Right lung (tissue), 5 donors: ENCODE results near the gene PSMD14. TPM values are rescaled to one million over a fixed set of nuclear protein-coding genes. Genes with fewer than 3 reads are reported as not detected.

ENCODE experiments used
- DNase-seq, 2 donors: peaks; one replicate each; pipeline ENCODE4 v3.0.0-alpha.2; 2013
- polyA plus RNA-seq, 5 donors: library from polyadenylated mRNA; unstranded; fragments of 120-200 nt; gene quantifications; one replicate each; pipeline versions ENCODE4 v1.2.1 to v1.2.3, GENCODE V29; 2013; ENCODE audit warnings: inconsistent platforms in 1 of 5, low replicate concordance in 1 of 5; ENCODE audit not compliant: insufficient read length in 5 of 5, insufficient read depth in 1 of 5

The PSMD14 gene
- polyA plus RNA-seq, 5 donors: 39.2 to 48.1 (median 42.6) TPM

- no peak for DNase-seq
These were observed 109.4 kb downstream of the PSMD14 start for GRCh38 chr2:161417438-161418274.

- no peak for DNase-seq
These were observed 110.1 kb downstream of the PSMD14 start for GRCh38 chr2:161418275-161418714.

GRCh38 chr2:161418715-161419637 lies 110.8 kb downstream of the PSMD14 start:
- DNase-seq: peak in 1 of 2 donors; percentile 17

GRCh38 chr2:161419638-161420190 lies 111.5 kb downstream of the PSMD14 start:
- DNase-seq: no peak

GRCh38 chr2:161420406-161421074 lies 112.3 kb downstream of the PSMD14 start:
- no peak for DNase-seq

- DNase-seq: no peak
These were observed 113.5 kb downstream of the PSMD14 start for GRCh38 chr2:161421686-161422085.

- DNase-seq: no peak
These were observed 114.7 kb downstream of the PSMD14 start for GRCh38 chr2:161422816-161423403.

GRCh38 chr2:161423421-161424393 lies 115.5 kb downstream of the PSMD14 start:
- DNase-seq: peak in 1 of 2 donors; percentile 21

GRCh38 chr2:161424394-161424769 lies 116.2 kb downstream of the PSMD14 start:
- DNase-seq: peak in 1 of 2 donors; percentile 22

GRCh38 chr2:161424891-161425727 lies 116.9 kb downstream of the PSMD14 start:
- peak in 1 of 2 donors; percentile 17 for DNase-seq

- DNase-seq: peak in 1 of 2 donors; percentile 11
These were observed 117.7 kb downstream of the PSMD14 start for GRCh38 chr2:161425728-161426454.

- peak in 1 of 2 donors; percentile 20 for DNase-seq
These were observed 118.3 kb downstream of the PSMD14 start for GRCh38 chr2:161426455-161426921.

- peak in 1 of 2 donors; percentile 15 for DNase-seq
These were observed 118.9 kb downstream of the PSMD14 start for GRCh38 chr2:161426922-161427663.

- DNase-seq: no peak
These were observed 119.7 kb downstream of the PSMD14 start for GRCh38 chr2:161427664-161428587.

- no peak for DNase-seq
These were observed 122.2 kb downstream of the PSMD14 start for GRCh38 chr2:161430386-161430785.

- no peak for DNase-seq
These were observed 123.9 kb downstream of the PSMD14 start for GRCh38 chr2:161432107-161432506.
